Measurements from ENCODE around the gene OBP2B. TPM values are rescaled to one million over a fixed set of nuclear protein-coding genes. Genes with fewer than 3 reads are reported as not detected.

OBP2B gene
- total and polyA plus RNA-seq, 2 donors (not counting 1 experiment from before 2014, with no cell fraction given): not detected

DNA sequence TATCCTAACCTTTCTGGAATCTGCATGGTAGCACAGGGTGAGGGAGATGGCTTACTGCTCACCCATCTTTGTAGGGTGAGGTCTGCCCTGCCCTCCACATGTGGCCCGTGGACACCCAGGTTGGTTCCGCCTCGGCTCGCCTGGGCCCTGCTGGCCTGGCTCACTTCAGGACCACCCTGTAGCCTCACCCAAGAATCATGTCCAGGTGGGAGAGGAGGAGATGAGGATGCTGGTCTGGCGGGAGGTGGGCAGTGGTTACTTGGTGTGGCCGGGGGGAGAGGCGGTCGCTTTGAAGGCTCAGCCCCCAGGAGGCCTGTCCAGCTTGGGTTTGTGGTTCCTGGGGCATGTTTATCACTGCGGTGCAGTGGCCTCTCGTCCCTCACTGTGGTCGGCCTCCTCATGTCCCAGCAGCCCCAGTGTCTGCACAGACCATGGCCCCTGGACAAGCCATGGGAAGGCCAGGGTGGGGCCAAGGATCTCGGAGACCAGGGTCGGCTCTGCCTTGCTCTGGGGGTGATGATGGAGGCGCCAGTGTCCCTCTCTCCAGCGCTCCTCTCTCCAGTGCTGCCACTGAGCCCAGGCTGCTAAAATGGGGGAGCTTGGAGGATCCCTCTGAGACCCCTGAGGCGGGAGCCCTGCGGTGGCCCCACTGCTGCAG lies 4.6 kb downstream of the OBP2B start:
- Histone ChIP-seq H3K27me3 (ENCODE audit: control insufficient read depth, insufficient read depth, low read length) (no peaks in the 10 kb centered on the region), H2AFZ (ENCODE audit: low read length) (no peak overlapping the region), H3K4me2 (ENCODE audit: extremely low read depth, insufficient read depth, low read length) (no peak overlapping the region), H4K20me1 (ENCODE audit: control insufficient read depth, extremely low read depth, insufficient read depth, low read length) (no peaks in the 10 kb centered on the region), H3K9ac (ENCODE audit: insufficient read depth, low read length) (no peak overlapping the region), H3K27ac (ENCODE audit: insufficient read depth, low read length) (no peak overlapping the region), H3K4me1 (ENCODE audit: control insufficient read depth, extremely low read depth, insufficient read depth, low read length) (no peaks in the 10 kb centered on the region), H3K79me2 (ENCODE audit: control insufficient read depth, insufficient read depth, low read length) (no peaks in the 10 kb centered on the region), H3K36me3 (ENCODE audit: control insufficient read depth, insufficient read depth, low read length) (no peaks in the 10 kb centered on the region), H3K4me3 (replicated peaks in 1 of 4; ENCODE audit: control extremely low read depth in 1 of 4, insufficient read depth in 1 of 4, low read depth in 3 of 4, low read length in 4 of 4) (no peak overlapping the region), H3K9me3 (ENCODE audit: control insufficient read depth, insufficient read depth, low read depth, low read length) (no peaks in the 10 kb centered on the region)
- TF ChIP-seq, protein P1, sequence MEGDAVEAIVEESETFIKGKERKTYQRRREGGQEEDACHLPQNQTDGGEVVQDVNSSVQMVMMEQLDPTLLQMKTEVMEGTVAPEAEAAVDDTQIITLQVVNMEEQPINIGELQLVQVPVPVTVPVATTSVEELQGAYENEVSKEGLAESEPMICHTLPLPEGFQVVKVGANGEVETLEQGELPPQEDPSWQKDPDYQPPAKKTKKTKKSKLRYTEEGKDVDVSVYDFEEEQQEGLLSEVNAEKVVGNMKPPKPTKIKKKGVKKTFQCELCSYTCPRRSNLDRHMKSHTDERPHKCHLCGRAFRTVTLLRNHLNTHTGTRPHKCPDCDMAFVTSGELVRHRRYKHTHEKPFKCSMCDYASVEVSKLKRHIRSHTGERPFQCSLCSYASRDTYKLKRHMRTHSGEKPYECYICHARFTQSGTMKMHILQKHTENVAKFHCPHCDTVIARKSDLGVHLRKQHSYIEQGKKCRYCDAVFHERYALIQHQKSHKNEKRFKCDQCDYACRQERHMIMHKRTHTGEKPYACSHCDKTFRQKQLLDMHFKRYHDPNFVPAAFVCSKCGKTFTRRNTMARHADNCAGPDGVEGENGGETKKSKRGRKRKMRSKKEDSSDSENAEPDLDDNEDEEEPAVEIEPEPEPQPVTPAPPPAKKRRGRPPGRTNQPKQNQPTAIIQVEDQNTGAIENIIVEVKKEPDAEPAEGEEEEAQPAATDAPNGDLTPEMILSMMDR (conservative IDR thresholded peaks at IDR 0.05 in 1 of 2, IDR thresholded peaks at IDR 0.05 in 1 of 2; ENCODE audit: low read depth in 1 of 2, low read length in 2 of 2): no peak
- no peak for TF ChIP-seq EZH2 (IDR thresholded peaks at IDR 0.05; ENCODE audit: low read length, missing control alignments)
- DNase-seq (ENCODE audit: low read depth in 2 of 2): no peak

DNA sequence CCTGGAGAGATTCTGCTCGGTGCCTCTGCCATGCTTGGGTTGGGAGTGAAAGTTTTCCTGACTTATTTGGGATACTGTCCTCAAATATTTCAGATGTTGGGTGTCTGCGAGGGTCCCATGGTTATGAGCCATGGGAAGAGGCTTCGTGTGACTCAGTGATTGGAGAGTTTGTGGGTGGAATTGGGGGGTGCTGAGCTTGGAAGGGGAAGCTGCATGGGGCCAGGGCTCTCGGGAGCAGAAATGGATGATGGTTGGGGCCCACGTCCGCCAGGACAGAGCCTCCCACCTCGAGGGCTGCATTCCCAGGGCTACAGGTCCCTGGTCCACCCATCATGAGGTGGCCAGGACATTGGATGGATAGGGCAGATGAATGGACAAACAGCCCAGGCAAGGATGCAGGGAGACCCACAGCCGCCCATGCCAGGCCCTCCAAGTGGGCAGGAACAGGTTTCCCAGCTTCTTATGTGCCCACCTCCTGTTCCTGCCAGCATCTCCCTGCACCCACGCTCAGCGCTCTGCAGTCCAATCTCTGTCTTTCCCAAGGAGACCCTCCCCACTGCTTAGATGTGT lies 5.5 kb downstream of the OBP2B start:
- H3K27ac ChIP-seq (ENCODE audit: insufficient read depth, low read length): no peak overlapping the region
- no peak overlapping the region for H3K9ac ChIP-seq (ENCODE audit: insufficient read depth, low read length)
- H3K27me3 ChIP-seq (ENCODE audit: control insufficient read depth, insufficient read depth, low read length): no peaks in the 10 kb centered on the region
- no peak overlapping the region for H3K4me2 ChIP-seq (ENCODE audit: extremely low read depth, insufficient read depth, low read length)
- no peaks in the 10 kb centered on the region for H4K20me1 ChIP-seq (ENCODE audit: control insufficient read depth, extremely low read depth, insufficient read depth, low read length)
- TF ChIP-seq, protein P1 (conservative IDR thresholded peaks at IDR 0.05 in 1 of 2, IDR thresholded peaks at IDR 0.05 in 1 of 2; ENCODE audit: low read depth in 1 of 2, low read length in 2 of 2): no peak
- no peak for TF ChIP-seq EZH2 (IDR thresholded peaks at IDR 0.05; ENCODE audit: low read length, missing control alignments)
- DNase-seq (ENCODE audit: low read depth in 2 of 2): no peak
- H3K36me3 ChIP-seq (ENCODE audit: control insufficient read depth, insufficient read depth, low read length): no peaks in the 10 kb centered on the region
- H2AFZ ChIP-seq (ENCODE audit: low read length): no peak overlapping the region
- no peaks in the 10 kb centered on the region for H3K79me2 ChIP-seq (ENCODE audit: control insufficient read depth, insufficient read depth, low read length)
- no peaks in the 10 kb centered on the region for H3K4me1 ChIP-seq (ENCODE audit: control insufficient read depth, extremely low read depth, insufficient read depth, low read length)
- no peak overlapping the region for H3K4me3 ChIP-seq (replicated peaks in 1 of 4; ENCODE audit: control extremely low read depth in 1 of 4, insufficient read depth in 1 of 4, low read depth in 3 of 4, low read length in 4 of 4)
- H3K9me3 ChIP-seq (ENCODE audit: control insufficient read depth, insufficient read depth, low read depth, low read length): no peaks in the 10 kb centered on the region

DNA sequence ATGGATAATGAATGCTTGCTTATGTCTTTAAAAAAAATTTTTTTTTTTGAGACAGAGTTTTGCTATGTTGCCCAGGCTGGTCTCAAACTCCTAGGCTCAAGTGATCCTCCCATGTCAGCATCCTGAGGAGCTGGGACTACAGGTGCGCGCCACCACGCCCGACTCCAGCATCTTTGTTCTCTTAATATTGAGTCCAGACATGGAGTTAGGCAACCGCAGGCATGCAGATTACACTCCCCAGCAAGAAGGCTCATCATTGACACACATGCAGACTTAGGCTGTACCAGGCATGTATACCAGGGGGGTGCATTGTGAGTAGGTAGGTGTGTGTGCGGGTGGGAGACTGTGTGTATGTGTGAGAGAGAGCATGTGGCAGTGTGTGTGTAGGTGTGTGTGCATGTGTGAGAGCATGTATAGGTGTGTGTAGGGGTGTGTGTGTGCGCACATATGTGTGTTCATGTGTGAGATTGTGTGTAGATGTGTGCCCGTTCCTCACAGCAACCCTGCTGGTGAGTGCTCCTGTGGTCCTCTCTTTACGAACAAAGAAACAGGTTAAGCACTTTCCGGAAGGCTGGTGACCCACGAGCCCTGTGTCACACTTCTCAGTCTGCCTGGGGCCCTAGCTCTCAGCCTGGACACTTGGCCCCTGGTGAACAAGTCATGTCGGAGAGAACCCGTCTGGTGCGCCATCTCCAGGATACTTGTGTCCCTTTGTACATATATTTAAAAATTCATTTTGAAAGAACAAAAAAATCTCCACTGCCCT lies 6.2 kb downstream of the OBP2B start:
- DNase-seq (ENCODE audit: low read depth in 2 of 2): no peak
- Histone ChIP-seq H3K9me3 (ENCODE audit: control insufficient read depth, insufficient read depth, low read depth, low read length) (no peaks in the 10 kb centered on the region), H3K4me1 (ENCODE audit: control insufficient read depth, extremely low read depth, insufficient read depth, low read length) (no peaks in the 10 kb centered on the region), H3K27ac (ENCODE audit: insufficient read depth, low read length) (no peak overlapping the region), H4K20me1 (ENCODE audit: control insufficient read depth, extremely low read depth, insufficient read depth, low read length) (no peaks in the 10 kb centered on the region), H3K4me2 (ENCODE audit: extremely low read depth, insufficient read depth, low read length) (no peak overlapping the region), H3K36me3 (ENCODE audit: control insufficient read depth, insufficient read depth, low read length) (no peaks in the 10 kb centered on the region), H3K9ac (ENCODE audit: insufficient read depth, low read length) (no peak overlapping the region), H3K4me3 (replicated peaks in 1 of 4; ENCODE audit: control extremely low read depth in 1 of 4, insufficient read depth in 1 of 4, low read depth in 3 of 4, low read length in 4 of 4) (no peak overlapping the region), H3K27me3 (ENCODE audit: control insufficient read depth, insufficient read depth, low read length) (no peaks in the 10 kb centered on the region), H2AFZ (ENCODE audit: low read length) (no peak overlapping the region), H3K79me2 (ENCODE audit: control insufficient read depth, insufficient read depth, low read length) (no peaks in the 10 kb centered on the region)
- TF ChIP-seq, protein P1 (conservative IDR thresholded peaks at IDR 0.05 in 1 of 2, IDR thresholded peaks at IDR 0.05 in 1 of 2; ENCODE audit: low read depth in 1 of 2, low read length in 2 of 2): no peak
- no peak for TF ChIP-seq EZH2 (IDR thresholded peaks at IDR 0.05; ENCODE audit: low read length, missing control alignments)
